GM19238 (cell line): ENCODE measurements around the gene WFDC5.
A peak's percentile ranks its signal among the peaks of the same experiment; 100 is the strongest.
"Not testable (repeated sequence)": the region's sequence is repeated elsewhere in the genome, so short reads cannot be mapped to it uniquely, and the experiment has no call there.

Experiments used
- DNase-seq: peaks from one replicate; pipeline ENCODE4 v3.0.0; 2011; ENCODE audit warnings: low spot score; ENCODE audit not compliant: insufficient read length

Gene WFDC5

GRCh38 chr20:45114465-45115385, at the start of gene WFDC5:
Gene WFDC5, minus strand, starts transcription at chr20:45115174. Its CDS starts 91 bp downstream, at chr20:45115083.
- no peak for DNase-seq

- DNase-seq, result no peak
Observed at GRCh38 chr20:45163083-45163803, 48.3 kb upstream of the WFDC5 start.

DNA sequence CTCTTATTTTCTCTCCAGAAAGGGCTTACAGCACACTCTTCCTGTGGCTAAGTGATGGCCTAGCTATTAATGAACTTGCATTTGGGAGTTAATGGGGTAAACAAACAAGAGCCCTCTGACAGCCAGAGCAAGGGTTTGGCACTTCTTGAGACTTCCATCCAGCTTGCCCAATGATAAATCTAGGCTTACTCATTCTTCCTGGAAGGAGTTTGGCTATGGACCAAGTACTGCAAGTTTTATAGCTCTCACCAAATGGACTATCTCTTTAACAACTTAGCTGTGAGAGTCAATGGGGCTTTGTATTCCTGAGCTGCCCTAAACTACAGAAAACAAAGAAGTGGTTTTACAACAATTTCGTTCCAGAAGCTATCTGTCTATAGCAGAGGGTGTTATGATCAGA, 43.0 kb upstream of the WFDC5 start:
- DNase-seq, result no peak

- no peak for DNase-seq
Observed at GRCh38 chr20:45156713-45157112, 41.7 kb upstream of the WFDC5 start.

- not testable (repeated sequence) for DNase-seq
Observed at GRCh38 chr20:45154794-45155193, 39.8 kb upstream of the WFDC5 start.

DNA sequence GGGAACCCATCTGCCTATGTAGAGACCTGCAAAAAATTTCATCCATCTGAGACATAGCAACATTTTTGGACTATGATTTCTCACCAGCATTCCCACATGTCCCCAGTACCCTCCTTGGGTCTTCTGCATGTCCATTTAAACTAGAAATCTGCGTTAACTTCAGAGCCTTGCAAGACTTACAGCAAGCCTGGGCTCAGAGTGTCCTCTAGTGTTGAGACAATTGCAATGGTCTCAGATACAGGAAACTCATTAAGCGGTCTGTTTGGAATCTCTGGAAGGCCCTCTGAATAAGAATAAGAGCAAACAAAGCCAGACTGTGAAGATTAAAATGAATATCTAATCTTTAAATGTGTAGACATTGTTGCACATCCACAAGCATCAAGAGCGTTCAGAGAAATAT, 39.2 kb upstream of the WFDC5 start:
- DNase-seq, result no peak

GRCh38 chr20:45153752-45154151, 38.8 kb upstream of the WFDC5 start:
- DNase-seq, result no peak

DNA sequence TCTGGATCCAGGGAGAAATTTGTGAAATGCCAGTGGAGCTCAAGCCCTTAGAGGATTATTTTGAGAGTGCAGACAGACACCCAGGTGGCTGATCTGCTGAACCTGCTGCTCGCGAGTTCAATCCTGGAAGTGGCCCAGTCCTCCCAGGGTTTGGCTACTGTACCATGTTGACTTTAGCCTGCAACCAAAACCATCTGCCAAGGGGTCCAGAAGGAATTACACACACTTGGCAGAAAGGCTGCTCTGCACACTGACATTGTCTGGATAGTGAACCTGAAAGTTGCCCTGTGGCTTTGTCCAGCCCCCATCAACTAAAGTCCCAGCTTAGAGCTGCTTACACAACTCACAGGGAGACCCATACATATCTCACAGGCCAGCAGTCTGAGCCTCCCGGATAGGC, 38.2 kb upstream of the WFDC5 start:
- DNase-seq, result no peak

GRCh38 chr20:45152405-45152804, 37.4 kb upstream of the WFDC5 start:
- no peak for DNase-seq

- DNase-seq, result no peak
Observed at GRCh38 chr20:45149062-45149461, 34.1 kb upstream of the WFDC5 start.

DNA sequence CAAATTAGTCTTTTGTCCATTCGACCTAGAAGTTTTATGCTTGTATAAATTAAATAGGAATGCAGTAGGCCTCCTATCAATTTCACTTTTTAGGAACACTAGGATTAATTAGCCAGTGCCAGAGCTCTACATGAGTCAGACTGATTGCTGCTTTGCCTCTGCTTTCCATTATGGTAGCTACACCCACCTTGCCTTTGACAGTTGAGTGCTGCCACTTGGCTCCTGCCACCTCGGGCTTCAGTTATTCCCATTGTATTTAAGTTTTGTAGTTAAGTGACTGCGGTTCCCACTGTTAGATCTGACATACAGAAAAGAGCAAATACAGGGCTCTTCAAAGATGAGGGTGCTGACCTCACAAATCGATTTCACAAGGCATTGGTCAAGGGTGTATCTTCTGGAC, 25.9 kb upstream of the WFDC5 start:
- DNase-seq, result no peak

DNA sequence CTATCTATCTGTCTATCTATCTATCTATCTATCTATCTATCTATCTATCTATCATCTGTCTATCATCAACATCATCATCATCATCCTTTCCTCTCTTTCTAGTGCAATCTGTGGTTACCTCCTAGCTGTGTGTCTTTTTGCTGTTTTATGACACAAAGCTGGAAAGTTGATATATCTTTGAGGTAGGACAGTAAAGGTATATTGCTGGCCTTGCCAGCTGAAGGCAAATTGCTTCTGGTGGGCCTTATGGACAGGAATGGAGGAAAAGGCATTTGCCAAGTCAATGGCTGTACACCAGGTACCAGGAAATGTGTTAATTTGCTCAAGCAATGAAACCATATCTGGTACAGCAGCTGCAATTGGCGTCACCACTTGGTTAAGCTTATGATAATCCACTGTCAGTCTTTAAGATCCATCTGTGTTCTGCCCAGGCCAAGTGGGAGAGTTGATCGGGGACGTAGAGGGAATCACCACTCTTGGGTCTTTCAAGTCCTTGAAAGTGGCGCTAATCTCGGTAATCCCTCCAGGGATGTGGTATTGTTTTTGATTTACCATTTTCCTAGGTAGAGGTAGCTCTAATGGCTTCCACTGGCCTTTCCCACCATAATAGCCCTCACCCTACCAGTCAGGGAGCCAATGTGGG, 24.9 kb upstream of the WFDC5 start:
- DNase-seq, result not testable (repeated sequence)

DNA sequence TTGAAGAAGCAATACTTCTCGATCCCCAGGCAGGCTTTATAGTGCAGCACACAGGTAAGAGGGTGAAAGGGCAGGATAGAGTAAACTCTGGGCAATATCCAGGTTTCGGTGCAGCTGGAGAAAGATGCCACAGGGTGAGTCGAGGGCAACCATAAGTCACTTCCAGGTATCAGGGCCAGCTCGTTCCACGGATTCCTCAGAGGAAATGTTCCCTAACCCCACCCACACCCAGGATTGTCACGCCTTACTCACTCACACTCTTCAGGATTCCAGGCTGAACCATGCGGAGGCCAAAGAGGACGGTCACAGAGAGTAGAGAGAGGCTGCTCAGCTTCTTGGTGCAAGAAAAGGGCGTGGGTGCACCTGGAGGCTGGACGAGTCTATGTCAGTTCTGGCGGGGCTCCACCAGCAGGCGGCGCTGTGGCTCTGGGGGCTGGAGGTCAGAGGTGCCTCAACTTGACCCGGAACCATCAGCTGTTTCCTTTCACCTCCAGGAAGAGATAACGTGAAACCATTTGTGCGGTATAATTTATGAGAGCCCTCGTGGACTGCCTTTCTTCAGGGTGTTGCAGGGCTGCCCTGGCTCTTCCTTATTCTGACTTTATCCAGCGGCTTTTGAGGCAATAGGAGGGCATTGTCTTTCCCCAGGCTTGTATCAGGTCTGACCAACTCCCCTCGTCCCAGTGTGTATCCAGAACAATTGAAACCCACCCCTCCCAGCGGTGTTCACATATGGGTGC, 23.8 kb upstream of the WFDC5 start:
- DNase-seq, result peak; percentile 23

DNA sequence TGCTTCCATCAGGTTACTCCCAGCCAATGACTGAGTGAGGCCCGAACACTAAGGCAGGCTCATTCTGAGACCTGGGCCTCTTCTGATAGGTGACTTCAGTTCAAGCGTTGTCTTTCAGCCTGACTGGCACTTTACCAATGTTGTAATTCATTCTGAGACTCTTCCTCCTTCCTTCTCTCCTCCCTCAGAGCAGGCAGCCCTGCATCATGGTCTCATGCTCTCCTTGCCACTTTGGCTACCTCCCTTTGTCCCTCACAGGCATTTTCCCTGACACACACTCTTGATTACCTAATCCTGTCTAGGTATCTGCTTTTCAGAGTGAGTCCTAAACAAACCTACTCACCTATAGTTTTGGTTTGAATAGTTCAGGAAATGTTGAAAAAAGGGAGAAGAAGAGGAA, 21.9 kb upstream of the WFDC5 start:
- no peak for DNase-seq

- no peak for DNase-seq
Observed at GRCh38 chr20:45128099-45128498, 13.1 kb upstream of the WFDC5 start.

DNA sequence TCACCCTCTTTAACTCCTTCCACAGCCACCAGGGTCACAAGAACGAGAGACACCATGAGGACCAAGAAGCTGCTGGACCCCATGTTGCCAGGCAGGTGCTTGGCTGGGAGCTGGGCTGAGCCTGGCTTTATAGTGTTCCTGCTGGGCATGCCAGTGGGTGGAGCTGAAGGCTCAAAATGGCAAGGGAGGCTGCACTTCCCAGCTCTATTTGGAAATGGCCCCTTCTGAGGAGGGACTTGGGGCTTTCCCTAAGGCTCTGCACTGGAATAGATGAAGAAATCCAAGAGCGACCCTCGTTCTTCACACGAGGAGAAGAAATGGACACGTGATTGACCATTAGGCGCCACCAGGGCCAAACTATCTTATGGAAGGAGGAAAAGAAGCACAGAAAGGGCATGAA, 9.4 kb upstream of the WFDC5 start, which contains the start of gene WFDC12:
Gene WFDC12 (minus strand): TSS at position 101 of the 400 bp plus-strand sequence. CDS start 18 bp downstream, at position 83.
- DNase-seq, result no peak

GRCh38 chr20:45121388-45121787, 6.4 kb upstream of the WFDC5 start:
- no peak for DNase-seq

DNA sequence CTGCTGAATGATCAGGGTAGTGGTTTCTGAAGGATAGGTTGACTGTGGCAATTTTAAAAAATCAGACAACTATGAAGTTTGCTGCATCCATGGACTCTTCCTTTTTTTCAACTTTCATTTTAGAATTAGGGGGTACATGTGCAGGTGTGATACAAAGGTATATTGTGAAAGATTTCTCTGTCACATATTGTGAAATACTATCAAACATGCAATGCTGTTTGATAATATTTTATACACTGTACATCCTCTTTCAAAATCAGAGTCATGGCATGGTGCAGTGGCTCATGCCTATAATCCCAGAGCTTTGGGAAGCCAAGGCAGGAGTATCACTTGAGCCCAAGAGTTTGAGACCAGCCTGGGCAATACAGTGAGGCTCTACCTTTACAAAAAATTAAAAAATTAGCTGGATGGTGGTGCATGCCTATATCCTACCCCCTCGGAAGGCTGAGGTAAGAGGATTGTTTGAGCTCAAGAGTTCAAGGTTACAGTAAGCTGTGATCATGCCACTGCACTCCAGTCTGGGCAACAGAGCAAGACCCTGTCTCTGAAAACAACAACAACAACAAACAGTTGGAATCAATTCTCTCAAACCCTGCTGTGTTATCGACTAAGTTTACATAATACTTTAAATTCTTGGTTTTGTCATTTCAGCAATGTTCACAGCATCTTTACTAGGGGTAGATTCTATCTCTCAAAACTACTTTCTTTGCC, 4.7 kb upstream of the WFDC5 start:
- no peak for DNase-seq

- no peak for DNase-seq
Observed at GRCh38 chr20:45118028-45118427, 3.1 kb upstream of the WFDC5 start.

DNA sequence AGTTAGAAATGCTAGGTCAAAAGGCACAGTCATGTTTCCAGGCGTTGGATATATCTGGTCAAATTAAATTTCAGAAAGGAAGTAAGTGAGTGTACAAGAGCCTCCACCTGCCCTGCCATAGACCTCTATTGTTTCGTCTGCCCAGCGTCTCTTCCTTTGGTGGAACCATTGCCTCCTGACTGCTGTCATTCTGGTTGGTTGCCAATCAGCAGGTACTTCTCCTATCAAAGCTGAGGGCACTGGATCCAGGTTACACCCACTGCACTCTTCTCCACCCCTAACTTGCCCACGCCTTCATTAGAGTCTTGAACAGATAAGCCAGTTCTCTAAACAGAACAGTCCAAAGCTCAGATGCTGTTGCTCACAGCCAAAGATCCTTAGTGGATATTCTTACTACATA, 2.6 kb upstream of the WFDC5 start:
- DNase-seq, result no peak

- DNase-seq, result no peak
Observed at GRCh38 chr20:45115829-45116228, 855 bp upstream of the WFDC5 start.
